Daoy (cell line): ENCODE results near the gene SDC4. TPM values are rescaled to one million over a fixed set of nuclear protein-coding genes. Genes with fewer than 3 reads are reported as not detected.
A peak's percentile ranks its signal among the peaks of the same experiment; 100 is the strongest.

Experiments
- DNase-seq: peaks from one replicate; pipeline ENCODE4 v3.0.0-alpha.2; 2015; ENCODE audit warnings: low read depth
- total RNA-seq: library from RNA; depleted of rRNA; stranded (reverse); fragments of >200 nt; shearing (Covaris generic); gene quantifications from 2 replicates; pipeline ENCODE4 v1.2.3, GENCODE V29; 2014; rRNA removed

The SDC4 gene
- total RNA-seq, 1 experiment from 2014 or later, result 136 TPM

DNA sequence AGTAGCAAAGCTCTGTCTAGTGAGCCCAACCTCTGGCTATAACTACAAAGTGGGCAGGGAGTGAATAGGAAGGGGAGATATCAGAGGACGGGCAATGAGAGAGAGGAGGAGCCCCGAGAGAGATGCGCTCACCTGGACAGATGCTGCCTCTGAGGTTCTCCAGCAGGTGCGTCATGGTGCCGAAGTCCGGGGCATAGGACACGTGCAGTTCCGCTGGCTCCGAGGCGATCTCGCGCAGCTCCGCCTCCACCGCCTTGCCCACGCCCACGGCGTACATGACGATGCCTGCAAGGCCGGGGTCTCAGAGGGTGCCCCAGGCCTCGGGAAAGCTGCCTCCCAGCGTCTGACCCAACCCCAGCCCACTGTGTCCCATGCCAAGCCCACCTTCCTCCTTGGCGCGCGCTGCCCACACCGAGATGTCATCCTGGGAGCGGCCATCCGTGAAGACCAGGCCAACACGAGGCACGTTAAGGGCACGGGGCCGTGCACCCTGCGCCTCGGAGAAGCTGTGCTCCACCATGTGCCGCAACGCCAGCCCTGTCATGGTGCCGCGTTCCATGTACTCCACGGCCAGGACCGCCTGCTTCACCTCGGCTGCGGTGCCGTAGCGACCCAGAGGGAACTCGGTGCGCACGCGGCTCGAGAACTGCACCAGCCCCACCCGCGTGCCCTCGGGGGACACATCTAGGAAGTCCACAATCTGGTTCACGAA lies 50.3 kb downstream of the SDC4 start:
- no peak for DNase-seq

DNA sequence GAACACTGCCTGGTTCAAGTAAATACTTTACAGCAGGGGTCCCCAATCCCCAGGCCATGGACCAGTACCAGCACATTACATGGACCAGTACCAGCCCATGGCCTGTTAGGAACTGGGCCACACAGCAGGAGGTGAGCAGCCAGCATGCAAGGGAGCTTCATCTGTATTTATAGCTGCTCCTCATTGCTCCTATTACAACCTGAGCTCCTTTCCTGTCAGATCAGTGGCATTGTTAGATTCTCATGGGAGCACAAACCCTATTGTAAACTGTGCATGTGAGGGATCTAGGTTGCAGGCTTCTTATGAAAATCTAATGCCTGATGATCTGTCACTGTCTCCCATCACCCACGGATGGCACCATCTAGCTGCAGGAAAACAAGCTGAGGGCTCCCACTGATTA lies 53.6 kb downstream of the SDC4 start:
- DNase-seq, result no peak

DNA sequence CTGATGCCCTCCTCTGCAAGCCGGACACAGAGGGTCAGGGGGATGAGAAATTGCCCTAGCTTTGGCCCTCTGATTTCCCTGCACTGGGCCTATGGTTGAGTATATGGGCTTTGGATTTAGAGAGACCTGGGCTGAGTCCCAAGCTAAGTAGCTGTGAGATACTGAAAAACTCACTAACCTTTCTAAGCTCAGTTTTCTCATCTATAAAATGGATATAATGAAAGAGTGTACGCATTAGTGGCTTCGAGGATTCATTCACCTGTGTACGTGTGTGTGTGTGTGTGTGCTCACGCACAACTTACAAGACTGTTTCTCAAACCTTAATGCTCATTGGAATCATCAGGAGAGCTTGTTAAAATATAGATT lies 54.2 kb downstream of the SDC4 start:
- no peak for DNase-seq

DNA sequence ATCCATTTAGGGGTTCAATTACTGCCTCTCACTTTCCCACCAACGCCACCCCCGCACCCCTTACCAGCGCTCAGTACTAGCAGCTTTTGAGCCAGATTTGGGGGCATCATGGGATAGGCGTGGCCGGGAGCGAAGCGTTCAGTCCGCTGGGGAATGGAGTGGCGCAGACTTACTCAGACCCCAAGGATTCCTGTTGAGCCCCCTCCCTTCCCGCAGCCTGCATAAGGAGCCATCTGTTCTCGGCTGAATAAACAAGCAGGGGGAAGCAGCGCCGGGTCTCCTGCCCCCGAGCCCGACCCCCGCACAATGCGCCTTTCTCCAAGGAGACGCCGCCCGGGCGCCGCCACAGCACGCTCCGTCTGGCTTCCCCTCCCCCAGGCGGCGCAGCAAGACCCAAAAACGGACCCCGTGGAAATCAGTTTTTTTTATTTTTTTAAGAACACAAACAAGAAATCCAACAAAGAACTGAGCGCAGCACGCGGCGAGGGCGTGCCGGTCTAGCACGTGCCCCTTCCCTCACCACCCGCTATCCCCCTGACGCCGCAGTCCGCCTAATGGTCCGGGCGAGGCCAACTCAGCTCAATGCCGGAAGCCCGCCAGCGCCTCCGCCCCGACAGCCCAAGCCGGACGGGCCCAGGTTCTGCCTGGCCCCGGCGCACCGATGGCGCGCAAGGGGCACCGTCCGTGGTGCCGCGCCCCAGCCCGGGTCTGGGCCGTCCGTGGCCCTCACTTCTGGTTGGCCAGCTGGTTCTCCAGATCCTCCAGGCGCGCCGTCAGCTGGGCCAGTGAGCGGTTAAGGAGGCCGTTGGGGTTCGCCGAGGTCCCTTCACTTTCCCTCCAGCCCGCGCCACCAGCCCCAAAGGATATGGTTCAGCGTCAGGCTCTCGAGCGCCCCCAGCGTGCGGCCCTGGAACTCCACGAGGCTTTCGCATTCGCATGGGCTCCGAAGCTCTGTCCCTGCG lies 54.9 kb downstream of the SDC4 start:
- peak; percentile 86 for DNase-seq

DNA sequence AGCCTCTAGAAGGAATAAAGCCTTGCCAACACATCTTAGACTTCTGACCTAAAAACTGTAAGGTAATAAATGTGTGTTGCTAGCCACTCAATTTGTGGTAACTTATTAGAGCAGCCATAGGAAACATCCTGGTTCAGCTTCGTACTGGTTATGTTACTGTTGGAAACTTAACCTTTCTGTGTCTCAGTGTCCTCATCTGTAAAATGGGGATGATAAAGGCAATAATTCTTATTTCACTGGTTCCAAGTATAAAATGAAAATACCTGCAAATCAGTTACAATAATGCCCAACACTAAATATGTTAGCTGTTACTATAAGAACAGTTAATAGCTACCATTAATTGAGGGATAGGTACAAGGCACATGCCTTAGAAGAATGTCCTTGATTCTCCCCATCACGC lies 55.9 kb downstream of the SDC4 start:
- no peak for DNase-seq

DNA sequence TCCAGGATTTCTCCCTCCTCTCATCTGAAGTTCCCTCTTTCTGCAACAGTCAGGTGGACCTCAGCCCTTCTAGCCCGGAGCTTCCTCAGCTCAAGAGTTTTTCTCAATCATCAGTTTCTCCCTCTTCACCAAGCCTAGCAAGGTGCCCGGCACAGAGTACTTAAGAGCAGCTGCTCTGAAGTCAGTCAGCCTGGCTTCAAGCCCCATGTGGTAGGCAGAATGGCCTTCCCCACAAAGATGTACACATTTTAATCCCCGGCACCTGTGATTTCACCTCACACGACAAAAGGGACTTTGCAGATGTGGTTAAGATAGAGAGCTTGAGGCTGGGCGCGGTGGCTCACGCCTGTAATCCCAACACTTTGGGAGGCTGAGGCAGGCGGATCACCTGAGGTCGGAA lies 56.7 kb downstream of the SDC4 start:
- DNase-seq, result no peak

DNA sequence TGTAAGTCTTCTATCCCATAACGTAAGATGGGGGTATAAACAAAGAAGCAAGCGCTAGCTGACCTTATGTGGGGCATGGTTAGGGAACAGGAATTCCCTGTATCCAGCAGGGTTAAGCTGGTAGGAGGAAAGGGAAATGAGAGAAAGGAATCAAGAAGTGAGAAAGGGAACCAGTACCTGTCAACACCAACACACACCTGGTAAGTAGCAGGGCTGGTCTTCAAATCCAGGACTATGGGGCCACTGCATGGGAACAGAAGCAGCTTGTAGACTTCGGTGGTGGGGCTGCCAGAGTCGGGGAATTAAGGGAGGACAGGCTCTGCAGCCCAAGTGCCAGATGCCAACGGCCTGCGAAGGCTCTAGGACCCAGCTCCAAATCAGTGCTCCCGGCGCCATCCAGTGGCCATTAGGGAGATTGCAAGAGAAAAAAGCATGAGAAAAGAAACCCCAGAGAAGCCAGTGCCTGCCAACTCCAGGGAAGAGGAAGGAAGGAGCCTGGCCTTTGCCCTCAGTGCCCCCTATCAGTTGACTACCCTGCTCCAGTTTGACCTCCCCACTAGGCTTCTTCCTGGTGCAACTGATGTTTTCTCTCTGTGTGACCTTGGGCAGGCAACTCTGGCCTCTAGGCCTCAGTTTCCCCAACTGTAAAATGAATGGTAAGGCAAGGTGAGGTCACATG lies 57.4 kb downstream of the SDC4 start:
- peak; percentile 79 for DNase-seq

DNA sequence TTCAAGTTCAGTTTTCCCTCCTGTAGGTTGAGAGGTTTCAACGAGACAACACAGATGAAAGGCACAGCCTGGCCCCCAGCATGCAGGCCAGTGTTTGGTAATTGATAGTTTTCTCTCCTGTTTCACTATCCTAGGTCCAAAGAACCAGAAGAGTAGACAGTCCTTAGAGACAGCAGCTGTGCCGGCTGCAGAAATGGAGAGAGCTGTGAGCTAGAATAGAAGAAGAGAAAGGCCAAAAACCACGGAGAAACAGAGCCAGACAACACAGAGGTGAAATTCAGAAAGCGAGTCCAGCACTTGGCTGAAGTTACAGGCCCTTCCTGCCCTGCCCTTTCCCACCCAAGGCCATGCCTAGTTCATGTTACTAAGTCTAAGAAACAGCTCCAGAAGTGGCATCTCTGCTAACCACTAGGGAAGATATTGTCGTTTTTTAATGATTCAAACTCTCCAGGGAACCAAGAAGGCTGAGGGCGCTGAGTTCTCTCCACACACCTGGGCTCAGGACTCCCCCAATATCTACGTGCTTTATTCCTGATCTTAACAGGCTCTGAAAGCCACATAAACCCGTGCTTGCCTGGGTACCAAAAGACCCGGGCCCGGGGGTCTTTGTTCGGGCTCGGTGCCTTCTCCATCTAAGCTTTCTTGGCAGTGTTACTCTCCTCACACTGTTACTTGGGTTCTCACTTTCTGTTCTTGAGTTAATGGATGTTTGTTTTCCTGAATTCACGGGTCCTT lies 58.1 kb downstream of the SDC4 start:
- no peak for DNase-seq

DNA sequence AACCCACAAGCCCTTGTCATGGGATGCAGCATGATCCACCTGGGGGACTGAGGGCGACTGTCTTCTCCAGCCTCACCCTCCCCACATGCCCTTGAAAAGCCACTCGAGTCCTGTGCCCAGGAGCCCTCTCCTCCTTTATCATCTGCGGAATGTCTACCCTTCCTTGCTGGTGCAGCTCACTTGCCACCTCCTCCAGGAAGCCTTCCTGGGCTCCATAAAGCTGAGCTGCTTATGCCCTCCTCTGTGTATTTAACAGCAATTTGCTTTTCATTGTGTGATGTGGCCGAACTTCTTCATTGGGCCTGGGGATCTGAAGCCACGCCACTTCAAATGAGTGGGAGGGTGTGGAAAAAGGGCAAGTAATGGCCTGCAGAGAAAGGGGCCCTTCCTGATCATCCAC lies 59.4 kb downstream of the SDC4 start:
- no peak for DNase-seq

DNA sequence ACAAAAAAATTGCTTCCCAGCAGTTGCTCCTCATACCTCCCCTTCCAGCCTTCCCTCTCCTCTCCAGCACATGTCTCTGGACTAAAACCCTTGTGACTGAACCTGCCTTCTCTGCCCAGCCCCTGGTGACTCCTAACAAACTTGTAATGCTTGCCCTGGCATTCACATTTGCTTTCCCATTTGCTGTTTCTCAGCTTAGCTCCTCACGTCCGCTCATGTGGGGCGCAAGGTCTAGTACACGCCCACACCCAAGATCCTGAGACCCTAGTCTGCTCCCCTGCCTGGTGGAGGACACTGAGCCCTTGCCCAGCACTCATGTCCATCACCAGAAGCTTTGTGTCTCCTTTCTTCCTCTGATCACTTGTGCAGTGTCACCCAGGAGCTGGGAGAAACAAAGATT lies 59.8 kb downstream of the SDC4 start:
- DNase-seq, result no peak

DNA sequence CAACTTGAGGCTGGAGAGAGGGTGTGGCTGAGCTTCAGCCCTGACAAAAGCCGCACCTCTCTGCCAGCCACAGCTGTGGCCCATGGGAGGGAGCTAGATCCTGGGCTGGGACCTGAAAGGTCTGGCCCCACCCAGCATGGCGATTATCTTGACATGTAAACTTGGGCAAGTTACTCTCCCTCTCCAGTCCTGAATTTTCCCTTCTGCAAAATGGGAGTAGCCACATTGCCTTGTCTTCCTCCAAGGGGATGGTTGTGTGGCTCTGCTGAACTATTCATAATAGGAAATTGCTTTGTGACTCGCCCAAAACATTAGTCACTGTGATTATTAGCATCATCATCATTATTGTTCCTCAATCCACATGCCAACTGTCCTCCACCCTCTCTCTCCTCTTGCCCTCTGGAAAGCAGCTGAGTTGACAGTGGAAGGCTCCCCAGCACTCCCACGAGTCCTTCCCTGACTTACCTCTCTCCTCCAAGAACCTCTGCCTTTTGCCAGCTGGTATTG lies 64.6 kb downstream of the SDC4 start:
- DNase-seq, result no peak

DNA sequence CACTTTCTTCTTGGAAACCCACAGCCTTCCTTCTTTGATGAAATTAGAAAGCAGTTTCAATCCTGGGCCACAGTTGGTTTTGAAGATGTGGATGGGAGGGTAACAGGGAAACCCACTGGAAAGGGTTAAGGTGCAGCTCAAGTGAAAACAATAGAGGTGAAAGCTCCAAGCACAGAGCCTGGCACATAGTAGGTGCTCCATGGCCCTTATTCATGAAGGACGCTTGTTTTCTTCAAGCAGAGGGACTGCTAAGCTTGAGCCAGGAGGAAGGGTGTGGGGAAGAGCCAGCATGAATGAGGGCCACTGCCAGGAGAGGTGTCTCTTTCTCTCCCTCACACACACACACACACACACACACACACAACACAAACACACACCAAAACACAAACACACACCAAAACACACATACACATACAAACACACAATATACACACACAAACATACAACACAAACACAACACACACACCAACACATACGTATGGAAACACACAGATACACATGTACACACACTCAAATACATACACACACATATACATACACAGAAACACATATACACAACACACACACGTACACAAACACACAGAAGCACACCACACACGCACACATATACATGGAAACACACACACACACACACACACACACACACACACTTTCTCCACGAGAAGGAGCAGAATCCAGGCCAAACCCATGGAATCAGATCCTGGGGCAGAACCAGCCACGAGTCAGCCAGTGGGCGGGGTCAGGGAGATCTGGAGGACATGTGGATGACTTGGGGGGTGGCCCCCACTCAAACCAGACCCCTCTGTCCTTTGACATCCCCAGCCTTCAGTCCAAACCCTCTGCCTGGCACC lies 65.3 kb downstream of the SDC4 start:
- DNase-seq, result no peak

DNA sequence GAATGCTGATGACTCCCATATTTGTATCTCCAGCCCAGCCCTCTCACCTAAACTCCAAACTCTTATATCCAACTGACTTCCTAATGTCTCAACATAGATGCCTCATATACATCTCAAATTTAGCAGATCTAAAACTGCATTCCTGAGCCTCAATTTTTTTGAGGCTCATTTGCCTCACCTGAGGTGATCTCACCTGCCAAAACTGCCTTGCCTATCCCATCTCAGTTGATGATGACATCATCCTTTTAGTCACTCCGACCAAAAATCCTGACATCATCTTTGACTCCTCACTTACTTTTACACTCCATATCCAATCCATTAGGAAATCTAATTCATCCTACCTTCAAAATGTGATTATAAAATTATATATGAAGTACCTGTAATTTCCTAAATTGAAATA lies 68.2 kb downstream of the SDC4 start:
- DNase-seq, result no peak

DNA sequence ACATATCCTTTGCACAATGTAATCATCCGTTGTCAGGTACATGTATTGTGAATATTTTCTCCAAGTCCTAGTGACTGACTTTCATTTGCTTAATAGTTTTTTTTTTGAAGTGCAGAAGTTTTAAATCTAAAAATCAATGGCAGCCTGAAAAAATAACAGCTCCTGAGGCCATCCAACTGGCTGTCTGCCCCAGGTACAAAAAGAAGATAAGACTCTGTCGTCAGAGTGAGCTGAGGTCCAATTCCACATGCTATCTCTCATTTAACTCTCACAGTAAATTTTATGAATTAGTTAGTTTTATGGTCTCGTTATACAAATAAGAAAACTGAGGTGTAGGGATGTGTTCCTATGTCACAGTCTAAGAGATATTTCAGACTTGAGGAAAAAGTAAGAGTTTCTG lies 72.9 kb downstream of the SDC4 start:
- no peak for DNase-seq

Other genes starting within 250 kb of the SDC4 start
- not detected in 2 replicates for gene KCNS1, start 247.3 kb downstream of the SDC4 start, total RNA-seq
- not detected in 2 replicates for gene WFDC5, start 233.2 kb downstream of the SDC4 start, total RNA-seq
- not detected in 2 replicates for gene WFDC12, start 224.0 kb downstream of the SDC4 start, total RNA-seq
- gene PI3, start 173.5 kb downstream of the SDC4 start, total RNA-seq, result not detected in 2 replicates
- not detected in 2 replicates for gene SEMG1, start 141.4 kb downstream of the SDC4 start, total RNA-seq
- gene SEMG2, start 127.1 kb downstream of the SDC4 start, total RNA-seq, result not detected in 2 replicates
- not detected in 2 replicates for gene SLPI, start 93.9 kb downstream of the SDC4 start, total RNA-seq
- not detected in 2 replicates for gene RBPJL, start 41.6 kb downstream of the SDC4 start, total RNA-seq
- gene MATN4, start 40.1 kb downstream of the SDC4 start, total RNA-seq, result not detected in 2 replicates
- gene SYS1, start 14.7 kb upstream of the SDC4 start, total RNA-seq, result 12.5 and 13.3 TPM in 2 replicates
- not detected in 2 replicates for gene TP53TG5, start 29.9 kb upstream of the SDC4 start, total RNA-seq
- gene DBNDD2, start 59.9 kb upstream of the SDC4 start, total RNA-seq, result 5.8 and 7.3 TPM in 2 replicates
- gene PIGT, start 67.7 kb upstream of the SDC4 start, total RNA-seq, result 51.3 and 58.7 TPM in 2 replicates
- not detected in 2 replicates for gene WFDC2, start 121.3 kb upstream of the SDC4 start, total RNA-seq
- not detected in 2 replicates for gene SPINT3, start 167.2 kb upstream of the SDC4 start, total RNA-seq
- gene WFDC6, start 191.1 kb upstream of the SDC4 start, total RNA-seq, result not detected in 2 replicates
- not detected in 2 replicates for gene EPPIN, start 199.0 kb upstream of the SDC4 start, total RNA-seq
- gene WFDC8, start 230.9 kb upstream of the SDC4 start, total RNA-seq, result not detected in 2 replicates